GM10266 (cell line): ENCODE results near the gene CACNA1A.
"Not testable (repeated sequence)": the region's sequence is repeated elsewhere in the genome, so short reads cannot be mapped to it uniquely, and the experiment has no call there.

ENCODE experiments used
- DNase-seq: peaks from one replicate; pipeline ENCODE4 v3.0.0; 2012; ENCODE audit errors: extremely low spot score
- TF ChIP-seq, protein P1 (sequence below): IDR thresholded peaks from 2 replicates; pipeline ENCODE4 v1.5.1; 2012; ENCODE audit warnings: mild to moderate bottlenecking, low read depth; ENCODE audit not compliant: control insufficient read depth, insufficient read depth; ENCODE audit errors: missing control alignments

Gene CACNA1A

DNA sequence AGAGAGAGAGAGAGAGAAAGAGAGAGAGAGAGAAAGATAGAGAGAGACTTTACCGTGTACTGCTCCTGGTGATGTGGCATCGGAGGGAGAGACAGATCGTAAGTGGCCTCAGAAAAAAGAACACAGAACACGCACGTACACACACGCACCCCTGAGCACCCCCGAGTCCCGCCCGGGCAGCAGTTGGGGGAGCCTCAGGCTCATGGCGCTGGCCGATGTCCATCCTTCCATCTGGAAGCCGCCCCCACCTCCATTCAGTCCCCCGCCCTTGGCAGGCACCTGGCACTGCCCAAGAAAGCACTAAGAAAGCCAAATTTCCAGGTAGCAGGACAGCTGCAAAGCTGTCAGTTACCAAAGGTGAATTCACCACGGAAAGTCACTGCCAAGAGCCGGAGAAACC, 239.1 kb downstream of the CACNA1A start:
- TF ChIP-seq, protein P1, sequence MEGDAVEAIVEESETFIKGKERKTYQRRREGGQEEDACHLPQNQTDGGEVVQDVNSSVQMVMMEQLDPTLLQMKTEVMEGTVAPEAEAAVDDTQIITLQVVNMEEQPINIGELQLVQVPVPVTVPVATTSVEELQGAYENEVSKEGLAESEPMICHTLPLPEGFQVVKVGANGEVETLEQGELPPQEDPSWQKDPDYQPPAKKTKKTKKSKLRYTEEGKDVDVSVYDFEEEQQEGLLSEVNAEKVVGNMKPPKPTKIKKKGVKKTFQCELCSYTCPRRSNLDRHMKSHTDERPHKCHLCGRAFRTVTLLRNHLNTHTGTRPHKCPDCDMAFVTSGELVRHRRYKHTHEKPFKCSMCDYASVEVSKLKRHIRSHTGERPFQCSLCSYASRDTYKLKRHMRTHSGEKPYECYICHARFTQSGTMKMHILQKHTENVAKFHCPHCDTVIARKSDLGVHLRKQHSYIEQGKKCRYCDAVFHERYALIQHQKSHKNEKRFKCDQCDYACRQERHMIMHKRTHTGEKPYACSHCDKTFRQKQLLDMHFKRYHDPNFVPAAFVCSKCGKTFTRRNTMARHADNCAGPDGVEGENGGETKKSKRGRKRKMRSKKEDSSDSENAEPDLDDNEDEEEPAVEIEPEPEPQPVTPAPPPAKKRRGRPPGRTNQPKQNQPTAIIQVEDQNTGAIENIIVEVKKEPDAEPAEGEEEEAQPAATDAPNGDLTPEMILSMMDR = no peak
- DNase-seq = no peak

DNA sequence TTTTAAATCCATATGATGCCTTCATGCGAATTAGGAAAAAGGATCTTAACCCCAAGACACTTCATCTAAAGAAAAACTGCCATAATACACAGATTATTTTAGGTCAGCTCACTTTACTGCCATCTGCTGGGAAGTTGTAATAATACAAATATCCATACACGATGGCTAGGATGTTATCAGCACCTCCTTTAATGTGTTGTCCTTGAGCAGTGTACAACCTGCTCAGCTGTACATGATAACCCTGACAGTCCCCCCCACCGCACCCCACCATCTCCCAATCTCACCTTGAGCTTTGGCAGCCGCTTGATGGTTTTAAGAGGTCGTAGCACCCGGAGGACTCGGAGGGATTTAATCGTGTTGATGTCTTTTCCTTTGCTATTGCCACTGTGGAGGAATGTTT, 243.8 kb downstream of the CACNA1A start:
- DNase-seq = peak; percentile 67
- TF ChIP-seq, protein P1 = peak; percentile 57

DNA sequence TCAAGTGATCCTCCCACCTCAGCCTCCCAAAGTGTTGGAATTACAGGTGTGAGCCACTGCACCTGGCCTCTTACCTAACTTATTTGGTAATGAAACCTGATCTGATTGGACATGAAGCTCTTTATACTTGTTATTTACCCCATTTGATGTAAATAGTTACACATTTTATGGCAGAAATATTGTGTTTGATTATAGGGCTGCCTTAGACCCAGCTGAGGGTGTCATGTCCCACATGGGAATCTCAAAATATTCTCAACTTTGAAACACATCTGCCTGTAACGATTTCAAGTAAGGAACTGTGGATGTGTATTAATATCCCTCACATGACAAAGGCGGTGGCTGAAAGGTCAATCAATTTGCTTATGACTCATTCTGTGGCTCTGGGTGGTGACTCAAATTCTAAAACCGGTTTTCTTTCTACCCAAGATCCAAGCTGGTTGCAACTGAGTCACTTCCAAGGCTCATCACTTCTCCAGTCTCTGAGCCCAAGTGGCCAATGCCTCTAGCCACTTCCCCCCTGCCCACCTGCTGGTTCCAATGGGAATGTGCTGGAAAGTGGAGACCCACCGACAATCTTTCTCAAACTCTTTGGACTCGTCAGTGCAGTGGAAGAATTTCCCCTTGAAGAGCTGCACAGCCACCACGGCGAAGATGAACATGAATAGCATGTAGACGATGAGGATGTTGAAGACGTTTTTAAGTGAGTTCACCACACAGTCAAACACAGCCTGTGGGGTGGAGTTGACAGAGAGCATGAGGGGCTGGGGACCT, 245.2 kb downstream of the CACNA1A start:
- peak; percentile 83 for DNase-seq
- TF ChIP-seq, protein P1 = no peak

DNA sequence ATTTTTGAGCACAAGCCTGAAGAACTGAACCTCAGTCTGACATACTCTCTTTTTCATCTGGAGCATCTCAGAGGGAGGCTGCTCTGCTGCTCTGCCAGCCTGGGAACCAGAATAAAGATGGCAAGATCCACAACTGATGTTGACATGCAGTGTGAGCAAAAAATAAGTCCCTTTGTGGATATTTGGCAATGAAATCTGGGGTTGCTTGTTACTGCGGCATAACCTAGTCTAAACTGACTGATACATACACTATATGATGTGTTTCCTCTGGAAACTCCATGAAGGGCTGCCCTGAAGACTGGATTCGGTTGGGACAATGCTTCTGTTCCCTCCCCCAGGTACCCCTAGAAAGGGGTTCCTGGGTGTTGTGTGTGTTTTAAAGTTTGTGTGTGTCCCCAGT, 249.4 kb downstream of the CACNA1A start:
- DNase-seq = no peak
- TF ChIP-seq, protein P1 = no peak

DNA sequence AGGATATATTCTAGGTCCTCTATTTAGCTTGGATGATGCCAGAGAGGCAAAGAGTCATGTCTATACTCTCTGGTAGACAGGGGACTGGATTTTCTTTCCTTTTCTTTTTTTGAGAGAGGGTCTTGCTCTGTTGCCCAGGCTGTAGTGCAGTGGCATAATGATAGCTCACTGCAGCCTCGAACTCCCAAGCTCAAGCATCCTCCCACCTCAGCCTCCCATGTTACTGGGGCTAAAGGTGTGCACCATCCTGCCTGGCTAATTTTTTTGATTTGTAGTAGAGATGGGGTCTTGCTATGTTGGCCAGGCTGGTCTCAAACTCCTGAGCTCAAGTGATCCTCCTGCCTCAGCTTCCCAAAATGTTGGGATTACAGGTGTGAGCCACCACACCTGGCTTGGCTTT, 249.9 kb downstream of the CACNA1A start:
- not testable (repeated sequence) for DNase-seq

DNA sequence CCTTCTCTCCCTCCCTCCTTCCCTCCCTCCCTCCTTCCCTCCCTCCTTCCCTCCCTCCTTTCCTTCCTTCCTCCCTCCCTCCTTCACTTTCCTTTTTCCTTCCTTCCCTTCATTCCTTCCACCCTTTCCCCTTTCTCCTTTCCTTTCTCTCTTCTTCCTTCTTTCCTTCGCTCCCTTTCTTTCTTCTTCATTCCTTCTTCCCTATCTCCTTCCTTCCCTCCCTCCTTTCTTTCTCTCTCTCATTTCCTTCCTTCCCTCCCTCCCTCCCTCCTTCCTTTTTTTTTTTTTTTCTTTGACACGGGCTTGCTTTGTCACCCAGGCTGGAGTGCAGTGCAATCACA, 250.6 kb downstream of the CACNA1A start:
- TF ChIP-seq, protein P1 = no peak

DNA sequence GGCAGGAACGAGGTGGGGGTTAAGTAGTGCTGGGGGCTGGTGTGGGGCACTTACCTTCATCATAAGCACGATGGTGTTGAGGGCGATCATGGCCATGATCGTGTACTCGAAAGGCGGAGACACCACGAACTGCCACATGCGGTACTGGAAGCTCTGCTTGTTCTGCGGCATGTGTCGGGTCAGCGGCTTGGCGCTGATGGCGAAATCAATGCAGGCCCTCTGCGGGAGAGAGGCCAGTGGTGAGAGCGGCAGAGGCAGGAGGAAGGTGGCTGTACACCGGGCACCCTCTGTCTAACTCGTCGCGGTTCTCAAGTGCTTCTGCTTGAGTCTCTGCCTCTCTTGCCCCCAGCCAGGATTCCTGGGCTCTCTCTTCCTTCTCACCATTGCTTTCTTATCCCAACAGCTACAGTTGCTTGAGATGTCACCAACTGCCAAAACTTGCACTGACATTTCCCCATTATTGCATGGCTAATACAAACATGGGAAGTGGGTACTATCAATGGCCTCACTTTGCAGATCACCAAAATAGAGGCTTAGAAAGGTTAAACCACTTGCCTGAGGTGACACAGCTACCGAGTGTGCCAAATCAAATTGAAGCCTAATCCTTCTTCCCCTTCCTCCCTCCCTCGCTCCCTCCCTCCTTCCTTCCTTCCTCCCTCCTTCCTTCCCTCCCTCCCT, 251.1 kb downstream of the CACNA1A start:
- TF ChIP-seq, protein P1 = no peak
- no peak for DNase-seq

More for the DNA sequence above, 250.6 kb downstream of the CACNA1A start:
- no peak for DNase-seq
